PC-9 (cell line): ENCODE results near the gene LTK.

ENCODE experiments used
- CTCF ChIP-seq: fragments of 200-600 bp; sonication (generic); conservative IDR thresholded peaks from 2 replicates; pipeline ENCODE4 v1.6.1; 2017; ENCODE audit warnings: mixed run types, antibody characterized with exemption, mild to moderate bottlenecking, moderate library complexity
- EZH2 ChIP-seq: fragments of 200-600 bp; sonication (generic); IDR thresholded peaks from 2 replicates; pipeline ENCODE4 v1.8.0; 2017; ENCODE audit warnings: antibody characterized with exemption, low read depth

GRCh38 chr15:41510728-41511127 is 2.9 kb downstream of the LTK start:
- TF ChIP-seq CTCF, result no peak
- TF ChIP-seq EZH2, result no peak
